H1 (cell line): ENCODE data around the gene SIK2. TPM values are rescaled to one million over a fixed set of nuclear protein-coding genes. Genes with fewer than 3 reads are reported as not detected.

Source experiments
- CTCF ChIA-PET: fragments of 300-600 bp; sonication (Branson Sonifier 250); formaldehyde crosslinking; loops from one replicate; lab custom pipeline; 2021; ENCODE audit not compliant: partially characterized antibody; lab: Charles Lee
- POLR2A ChIA-PET: fragments of 300-600 bp; sonication (Branson Sonifier 250); formaldehyde crosslinking; loops from one replicate; lab custom pipeline; 2021; ENCODE audit warnings: inconsistent platforms; ENCODE audit not compliant: partially characterized antibody; lab: Charles Lee
- DNase-seq, 2 experiments: peaks; one replicate each; pipeline versions ENCODE4 v3.0.0 to v3.0.0-alpha.2; 2010 to 2022; ENCODE audit warnings: low spot score in 2 of 2, low read depth in 1 of 2, mixed read lengths in 1 of 2
- FAIRE-seq: peaks from 2 replicates; lab custom pipeline; 2011; peaks lifted over from hg19 to GRCh38; lab: Jason Lieb, UNC
- H2AFZ ChIP-seq: 2 replicates; pipeline ENCODE4 v1.8.1; 2012; ENCODE audit warnings: low read length, inconsistent platforms
- H2AK5ac ChIP-seq: 2 replicates; pipeline ENCODE4 v1.6.1; 2013; ENCODE audit warnings: low read depth, low read length
- H2BK120ac ChIP-seq: replicated peaks from 2 replicates; pipeline ENCODE3; 2013; ENCODE audit warnings: low read depth, low read length, inconsistent platforms
- H2BK12ac ChIP-seq: 2 replicates; pipeline ENCODE4 v1.6.1; 2013; ENCODE audit warnings: low read depth, low read length
- H2BK15ac ChIP-seq: 2 replicates; pipeline ENCODE4 v1.6.1; 2013; ENCODE audit warnings: low read length
- H2BK20ac ChIP-seq: 2 replicates; pipeline ENCODE4 v1.6.1; 2013; ENCODE audit warnings: low read length
- H2BK5ac ChIP-seq: 2 replicates; pipeline ENCODE4 v1.6.1; 2013; ENCODE audit warnings: low read depth, low read length
- H3K14ac ChIP-seq: 2 replicates; pipeline ENCODE4 v1.6.1; 2013; ENCODE audit warnings: inconsistent platforms; ENCODE audit not compliant: insufficient read length
- H3K18ac ChIP-seq: 2 replicates; pipeline ENCODE4 v1.6.1; 2013; ENCODE audit warnings: low read length; ENCODE audit errors: extremely low read depth
- H3K23ac ChIP-seq: 2 replicates; pipeline ENCODE4 v1.6.1; 2013; ENCODE audit warnings: inconsistent platforms; ENCODE audit not compliant: insufficient read length
- H3K23me2 ChIP-seq: 2 replicates; pipeline ENCODE4 v1.6.1; 2013; ENCODE audit warnings: low read depth, low read length
- H3K27ac ChIP-seq: 2 replicates; pipeline ENCODE4 v1.6.1; 2011; ENCODE audit warnings: low read depth, low read length, inconsistent platforms
- H3K27me3 ChIP-seq, 4 experiments: replicated peaks in 1 of 4; 1 replicate in 1 of 4; 2 replicates in 3 of 4; pipeline versions ENCODE4 v1.6.1 to v1.8.1; 2011 to 2013; ENCODE audit warnings: low read length in 3 of 4, mild to moderate bottlenecking in 3 of 4, inconsistent platforms in 2 of 4, mixed read lengths in 2 of 4, moderate library complexity in 1 of 4; ENCODE audit not compliant: control insufficient read depth in 3 of 4, insufficient read depth in 3 of 4; ENCODE audit errors: extremely low read depth in 1 of 4
- H3K36me3 ChIP-seq, 4 experiments: 2 replicates each; pipeline versions ENCODE4 v1.6.1 to v1.8.1; 2011 to 2013; ENCODE audit warnings: mild to moderate bottlenecking in 4 of 4, low read length in 3 of 4, moderate library complexity in 2 of 4, control low read depth in 1 of 4, inconsistent platforms in 1 of 4; ENCODE audit not compliant: insufficient read depth in 4 of 4, control insufficient read depth in 2 of 4
- H3K4ac ChIP-seq: replicated peaks from 2 replicates; pipeline ENCODE3; 2013; ENCODE audit warnings: low read length, low read depth, mixed read lengths, inconsistent platforms; ENCODE audit not compliant: insufficient read length
- H3K4me1 ChIP-seq, 4 experiments: replicated peaks in 1 of 4; 1 replicate in 1 of 4; 2 replicates in 3 of 4; pipeline versions ENCODE4 v1.6.1 to v1.8.1; 2011 to 2013; ENCODE audit warnings: low read length in 3 of 4, inconsistent platforms in 2 of 4, mixed read lengths in 1 of 4; ENCODE audit not compliant: insufficient read depth in 4 of 4, control insufficient read depth in 3 of 4
- H3K4me2 ChIP-seq, 2 experiments: 2 replicates each; pipeline versions ENCODE4 v1.6.1 to v1.8.1; 2011 to 2013; ENCODE audit warnings: low read depth in 2 of 2, low read length in 2 of 2, control low read depth in 1 of 2, inconsistent platforms in 1 of 2, mild to moderate bottlenecking in 1 of 2; ENCODE audit not compliant: insufficient read depth in 1 of 2
- H3K4me3 ChIP-seq, 4 experiments: fragments of 200-600, 300-600 bp in 1 of 4; sonication (generic), shearing (Covaris generic), sonication (Bioruptor Twin) in 1 of 4; 2 replicates each; pipeline versions ENCODE4 v1.5.1 to v1.8.1; 2011 to 2016; ENCODE audit warnings: low read length in 4 of 4, low read depth in 3 of 4, control low read depth in 2 of 4, inconsistent platforms in 2 of 4, mild to moderate bottlenecking in 2 of 4, mixed read lengths in 1 of 4, moderate library complexity in 1 of 4; ENCODE audit not compliant: insufficient read depth in 2 of 4; ENCODE audit errors: extremely low read depth in 1 of 4
- H3K56ac ChIP-seq: replicated peaks from 2 replicates; pipeline ENCODE3; 2013; ENCODE audit warnings: low read depth, mild to moderate bottlenecking, mixed read lengths, low read length, inconsistent platforms; ENCODE audit not compliant: insufficient read length
- H3K79me1 ChIP-seq: 2 replicates; pipeline ENCODE4 v1.6.1; 2013; ENCODE audit warnings: low read depth, low read length, control low read depth
- H3K79me2 ChIP-seq, 2 experiments: 2 replicates each; pipeline versions ENCODE4 v1.6.1 to v1.8.1; 2012 to 2013; ENCODE audit warnings: low read length in 2 of 2, mild to moderate bottlenecking in 2 of 2, inconsistent platforms in 1 of 2; ENCODE audit not compliant: insufficient read depth in 2 of 2, control insufficient read depth in 1 of 2
- H3K9ac ChIP-seq, 4 experiments: replicated peaks in 1 of 4; 1 replicate in 1 of 4; 2 replicates in 3 of 4; pipeline versions ENCODE4 v1.6.1 to v1.8.1; 2011 to 2013; ENCODE audit warnings: low read depth in 3 of 4, low read length in 3 of 4, control low read depth in 2 of 4, mild to moderate bottlenecking in 2 of 4, moderate library complexity in 2 of 4, inconsistent platforms in 1 of 4; ENCODE audit errors: extremely low read depth in 1 of 4
- H3K9me3 ChIP-seq, 2 experiments: 2 replicates each; pipeline versions ENCODE4 v1.6.1 to v1.8.1; 2012 to 2013; ENCODE audit warnings: mild to moderate bottlenecking in 2 of 2, moderate library complexity in 2 of 2, control low read depth in 1 of 2, inconsistent platforms in 1 of 2, low read depth in 1 of 2, low read length in 1 of 2, mixed read lengths in 1 of 2; ENCODE audit not compliant: insufficient read depth in 2 of 2
- H4K20me1 ChIP-seq, 2 experiments: replicated peaks in 1 of 2; 2 replicates each; pipeline versions ENCODE3 to v1.8.1; 2011 to 2013; ENCODE audit warnings: inconsistent platforms in 2 of 2, low read length in 2 of 2, mild to moderate bottlenecking in 1 of 2; ENCODE audit not compliant: insufficient read depth in 2 of 2, control insufficient read depth in 1 of 2
- H4K5ac ChIP-seq: 2 replicates; pipeline ENCODE4 v1.6.1; 2013; ENCODE audit warnings: low read length, low read depth, mixed read lengths, inconsistent platforms; ENCODE audit not compliant: insufficient read length
- H4K8ac ChIP-seq: 2 replicates; pipeline ENCODE4 v1.8.0; 2013; ENCODE audit warnings: mild to moderate bottlenecking, moderate library complexity, low read length, inconsistent platforms; ENCODE audit not compliant: insufficient read depth; ENCODE audit errors: extremely low read depth
- H4K91ac ChIP-seq: replicated peaks from 2 replicates; pipeline ENCODE3; 2013; ENCODE audit warnings: low read length, mixed read lengths, inconsistent platforms; ENCODE audit not compliant: insufficient read length
- CBX5 ChIP-seq: fragments of 300-800, 300-1000 bp; sonication (generic); IDR thresholded peaks from 2 replicates; pipeline ENCODE4 v1.7.1; 2016; ENCODE audit warnings: antibody characterized with exemption, low read length, low read depth
- CHD1 ChIP-seq: IDR thresholded peaks from 2 replicates; pipeline ENCODE4 v1.6.1; 2012; ENCODE audit warnings: low read depth, low read length, improper control_type of control experiment
- GABPA ChIP-seq: IDR thresholded peaks from 2 replicates; pipeline ENCODE4 v1.6.1; 2011; ENCODE audit warnings: mild to moderate bottlenecking, low read length, moderate library complexity, borderline replicate concordance; ENCODE audit not compliant: insufficient read depth
- KDM1A ChIP-seq: fragments of 200-600, 300-600 bp; sonication (generic); IDR thresholded peaks from 2 replicates; pipeline ENCODE4 v1.7.1; 2016; ENCODE audit warnings: mild to moderate bottlenecking, low read length, borderline replicate concordance
- NRF1 ChIP-seq: IDR thresholded peaks from 2 replicates; pipeline ENCODE4 v1.6.1; 2011; ENCODE audit warnings: mild to moderate bottlenecking, low read depth, low read length, improper control_type of control experiment
- PHF8 ChIP-seq: fragments of 200-600 bp; sonication (generic); conservative IDR thresholded peaks from 2 replicates; pipeline ENCODE4 v1.7.1; 2012; ENCODE audit warnings: low read depth, mild to moderate bottlenecking, inconsistent platforms, low read length, moderate library complexity
- RBBP5 ChIP-seq: IDR thresholded peaks from 2 replicates; pipeline ENCODE4 v1.7.1; 2012; ENCODE audit warnings: low read depth, mild to moderate bottlenecking, inconsistent platforms, low read length, moderate library complexity, borderline replicate concordance
- SIN3A ChIP-seq, 2 experiments: IDR thresholded peaks in 1 of 2; conservative IDR thresholded peaks in 1 of 2; 2 replicates each; pipeline ENCODE4 v1.6.1; 2011 to 2012; ENCODE audit warnings: low read length in 2 of 2, improper control_type of control experiment in 1 of 2, low read depth in 1 of 2, mild to moderate bottlenecking in 1 of 2
- TBP ChIP-seq: IDR thresholded peaks from 2 replicates; pipeline ENCODE4 v1.6.1; 2011; ENCODE audit warnings: low read depth, low read length, improper control_type of control experiment
- polyA plus RNA-seq, 7 experiments: library from polyadenylated mRNA; depleted of rRNA in 3 of 7; stranded (reverse) in 5 of 7; unstranded in 2 of 7; fragments of >200 nt in 5 of 7; fragments of 200-250 nt in 2 of 7; gene quantifications; 1 replicate in 5 of 7; 2 replicates in 1 of 7; 4 replicates in 1 of 7; pipeline versions ENCODE4 v1.2.1 to v1.2.3, GENCODE V29; 2011 to 2013; ENCODE audit warnings: missing spikeins in 2 of 7, mixed read lengths in 2 of 7
- total RNA-seq: library from RNA; stranded (reverse); fragmentation: NEBNext Ultra II Directional; extraction: Animal tissue kit (Norgen Biotek cat#: 25700); gene quantifications from 2 replicates; pipeline ENCODE4 v1.2.1, GENCODE V29; 2021
- TF ChIP-seq, protein P1 (sequence below): IDR thresholded peaks from 2 replicates; pipeline ENCODE4 v1.6.1; 2012; ENCODE audit warnings: inconsistent platforms

The SIK2 gene
- total and polyA plus RNA-seq, 2 of the 8 experiments (the other 6 are each of a cell fraction or from before 2014, with no cell fraction given), result 8.8 to 11.2 TPM

DNA sequence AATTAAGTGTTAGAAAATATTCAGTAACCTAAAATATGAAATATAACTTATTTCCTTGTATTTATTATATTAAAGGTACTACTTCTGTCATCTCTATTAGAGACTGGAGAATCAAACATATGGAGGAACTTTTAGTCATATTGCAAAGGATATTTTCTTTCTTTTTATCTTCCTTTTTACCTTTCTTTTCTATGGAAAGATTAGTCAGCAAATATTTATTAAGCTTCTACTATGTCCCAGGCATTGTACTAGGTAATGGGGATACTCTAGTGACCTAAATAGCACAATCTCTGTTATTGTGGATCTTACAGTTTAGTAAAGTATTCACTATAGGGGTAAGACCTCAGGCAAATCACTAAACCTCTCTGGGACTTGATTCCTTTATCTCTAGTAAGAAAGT, 18.3 kb downstream of the SIK2 start:
- Histone ChIP-seq H4K20me1 (no peaks in the 10 kb centered on the region), H4K91ac (no peak overlapping the region), H3K14ac (no peak overlapping the region), H2BK12ac (no peak overlapping the region), H3K4ac (no peak overlapping the region), H3K56ac (no peak overlapping the region), H3K36me3 (peaks cover 0 to 3% (median 0%) of the 10 kb centered on the region in 4 experiments; a peak in 2 of 8 replicates), H4K8ac (no peak overlapping the region), H2BK20ac (no peak overlapping the region), H3K18ac (no peak overlapping the region), H2BK120ac (no peak overlapping the region), H3K79me1 (no peaks in the 10 kb centered on the region), H2BK15ac (no peak overlapping the region), H3K27ac (no peak overlapping the region)
- CTCF ChIA-PET, result interaction anchor here (0.7 to 0.9 kb wide), 2 partner anchors 16 to 23 kb away, joined by 3 to 4 read pairs; no protein-coding TSS in a partner anchor
- no peak for FAIRE-seq
- POLR2A ChIA-PET, result no interaction called here
- TF ChIP-seq RBBP5 (no peak), NRF1 (no peak), KDM1A (no peak), CHD1 (no peak), PHF8 (no peak), CBX5 (no peak), GABPA (no peak), TBP (no peak), SIN3A (conservative IDR thresholded peaks at IDR 0.05 in 1 of 2, IDR thresholded peaks at IDR 0.05 in 1 of 2; ENCODE audit: low read depth in 1 of 2, low read length in 2 of 2) (no peak)
- TF ChIP-seq, protein P1, sequence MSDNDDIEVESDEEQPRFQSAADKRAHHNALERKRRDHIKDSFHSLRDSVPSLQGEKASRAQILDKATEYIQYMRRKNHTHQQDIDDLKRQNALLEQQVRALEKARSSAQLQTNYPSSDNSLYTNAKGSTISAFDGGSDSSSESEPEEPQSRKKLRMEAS, result no peak
- TF ChIP-seq, all 59 proteins: peak for 0
- Histone ChIP-seq H3K23ac (no peak overlapping the region), H3K9me3 (no peaks in the 10 kb centered on the region; a peak in 1 of 4 replicates), H3K79me2 (no peaks in the 10 kb centered on the region), H4K5ac (no peak overlapping the region), H2AFZ (no peak overlapping the region), H3K23me2 (no peaks in the 10 kb centered on the region), H3K4me1 (no peaks in the 10 kb centered on the region), H2AK5ac (no peak overlapping the region), H3K4me3 (no peak overlapping the region), H2BK5ac (no peak overlapping the region), H3K9ac (no peak overlapping the region), H3K4me2 (no peak overlapping the region), H3K27me3 (no peaks in the 10 kb centered on the region)
- no peak for DNase-seq
